SK-N-SH treated with all-trans-retinoic acid at 6 μM for 48 hours (cell line): ENCODE results near the gene IRGM.

Experiments used
- ARNTL ChIP-seq: fragments of 450-650 bp; formaldehyde crosslinking; IDR thresholded peaks from 2 replicates; pipeline ENCODE4 v1.5.0; 2020; ENCODE audit warnings: low read depth, mild to moderate bottlenecking, moderate library complexity, borderline replicate concordance
- CSDC2 ChIP-seq: fragments of 250-450 bp; sonication (Bioruptor Pico); IDR thresholded peaks from 2 replicates; pipeline ENCODE4 v1.5.0; 2020; ENCODE audit warnings: mild to moderate bottlenecking, moderate library complexity
- ISL1 ChIP-seq: fragments of 250-450 bp; sonication (Bioruptor Pico); IDR thresholded peaks from 2 replicates; pipeline ENCODE4 v2.1.2; 2022; ENCODE audit warnings: mild to moderate bottlenecking, moderate library complexity
- OSR1 ChIP-seq: fragments of 250-450 bp; sonication (Bioruptor Pico); IDR thresholded peaks from 2 replicates; pipeline ENCODE4 v1.8.0; 2022; ENCODE audit warnings: moderate library complexity, mild to moderate bottlenecking, inconsistent platforms
- RARB ChIP-seq: fragments of 250-450 bp; sonication (Bioruptor Pico); IDR thresholded peaks from 2 replicates; pipeline ENCODE4 v1.8.0; 2021; ENCODE audit warnings: mild to moderate bottlenecking, moderate library complexity
- TOX ChIP-seq: fragments of 250-450 bp; sonication (Bioruptor Pico); IDR thresholded peaks from 2 replicates; pipeline ENCODE4 v1.8.0; 2021; ENCODE audit warnings: mild to moderate bottlenecking, moderate library complexity, borderline replicate concordance
- ZFP30 ChIP-seq: fragments of 450-650 bp; formaldehyde crosslinking; IDR thresholded peaks from 2 replicates; pipeline ENCODE4 v1.5.0; 2022; ENCODE audit warnings: mild to moderate bottlenecking, moderate library complexity
- TF ChIP-seq, protein P1 (sequence below): fragments of 250-450 bp; sonication (Bioruptor Pico); IDR thresholded peaks from 2 replicates; pipeline ENCODE4 v1.5.1; 2021; ENCODE audit warnings: mild to moderate bottlenecking, moderate library complexity
- TF ChIP-seq, protein P2 (sequence below): fragments of 250-450 bp; sonication (Bioruptor Pico); IDR thresholded peaks from 2 replicates; pipeline ENCODE4 v1.8.0; 2020; ENCODE audit warnings: mild to moderate bottlenecking, moderate library complexity, borderline replicate concordance

- no peak for TF ChIP-seq ZFP30 (CRISPR knock-in tag)
- TF ChIP-seq, protein P1, sequence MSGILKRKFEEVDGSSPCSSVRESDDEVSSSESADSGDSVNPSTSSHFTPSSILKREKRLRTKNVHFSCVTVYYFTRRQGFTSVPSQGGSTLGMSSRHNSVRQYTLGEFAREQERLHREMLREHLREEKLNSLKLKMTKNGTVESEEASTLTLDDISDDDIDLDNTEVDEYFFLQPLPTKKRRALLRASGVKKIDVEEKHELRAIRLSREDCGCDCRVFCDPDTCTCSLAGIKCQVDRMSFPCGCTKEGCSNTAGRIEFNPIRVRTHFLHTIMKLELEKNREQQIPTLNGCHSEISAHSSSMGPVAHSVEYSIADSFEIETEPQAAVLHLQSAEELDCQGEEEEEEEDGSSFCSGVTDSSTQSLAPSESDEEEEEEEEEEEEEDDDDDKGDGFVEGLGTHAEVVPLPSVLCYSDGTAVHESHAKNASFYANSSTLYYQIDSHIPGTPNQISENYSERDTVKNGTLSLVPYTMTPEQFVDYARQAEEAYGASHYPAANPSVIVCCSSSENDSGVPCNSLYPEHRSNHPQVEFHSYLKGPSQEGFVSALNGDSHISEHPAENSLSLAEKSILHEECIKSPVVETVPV (CRISPR knock-in tag), result no peak
- TF ChIP-seq, protein P2, sequence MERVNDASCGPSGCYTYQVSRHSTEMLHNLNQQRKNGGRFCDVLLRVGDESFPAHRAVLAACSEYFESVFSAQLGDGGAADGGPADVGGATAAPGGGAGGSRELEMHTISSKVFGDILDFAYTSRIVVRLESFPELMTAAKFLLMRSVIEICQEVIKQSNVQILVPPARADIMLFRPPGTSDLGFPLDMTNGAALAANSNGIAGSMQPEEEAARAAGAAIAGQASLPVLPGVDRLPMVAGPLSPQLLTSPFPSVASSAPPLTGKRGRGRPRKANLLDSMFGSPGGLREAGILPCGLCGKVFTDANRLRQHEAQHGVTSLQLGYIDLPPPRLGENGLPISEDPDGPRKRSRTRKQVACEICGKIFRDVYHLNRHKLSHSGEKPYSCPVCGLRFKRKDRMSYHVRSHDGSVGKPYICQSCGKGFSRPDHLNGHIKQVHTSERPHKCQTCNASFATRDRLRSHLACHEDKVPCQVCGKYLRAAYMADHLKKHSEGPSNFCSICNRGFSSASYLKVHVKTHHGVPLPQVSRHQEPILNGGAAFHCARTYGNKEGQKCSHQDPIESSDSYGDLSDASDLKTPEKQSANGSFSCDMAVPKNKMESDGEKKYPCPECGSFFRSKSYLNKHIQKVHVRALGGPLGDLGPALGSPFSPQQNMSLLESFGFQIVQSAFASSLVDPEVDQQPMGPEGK (CRISPR knock-in tag), result no peak
- TF ChIP-seq ISL1 (CRISPR knock-in tag), result no peak
- no peak for TF ChIP-seq TOX (CRISPR knock-in tag)
- TF ChIP-seq CSDC2 (CRISPR knock-in tag), result no peak
- no peak for TF ChIP-seq OSR1 (CRISPR knock-in tag)
- no peak for TF ChIP-seq RARB (CRISPR knock-in tag)
- no peak for TF ChIP-seq ARNTL (CRISPR knock-in tag)
These were observed 9.6 kb upstream of the IRGM start for GRCh38 chr5:150836703-150837102.
